Spinal cord (tissue), 10 donors: ENCODE results near the gene TEAD2. TPM values are rescaled to one million over a fixed set of nuclear protein-coding genes. Genes with fewer than 3 reads are reported as not detected.
A peak's percentile ranks its signal among the peaks of the same experiment; 100 is the strongest.

Source experiments
- DNase-seq, 6 donors: peaks; one replicate each; pipeline versions ENCODE4 v3.0.0 to v3.0.0-alpha.2; 2013 to 2015; ENCODE audit warnings: low spot score in 6 of 6, low read depth in 4 of 6
- H3K27ac ChIP-seq: one replicate; pipeline ENCODE4 v1.5.1; 2013; ENCODE audit warnings: low read depth, low read length, control low read depth
- H3K27me3 ChIP-seq: one replicate; pipeline ENCODE4 v1.6.1; 2013; ENCODE audit warnings: low read length; ENCODE audit not compliant: control insufficient read depth, insufficient read depth
- H3K36me3 ChIP-seq: one replicate; pipeline ENCODE4 v1.6.1; 2013; ENCODE audit warnings: low read length; ENCODE audit not compliant: control insufficient read depth, insufficient read depth
- H3K4me1 ChIP-seq: one replicate; pipeline ENCODE4 v1.6.1; 2013; ENCODE audit warnings: low read length; ENCODE audit not compliant: control insufficient read depth, insufficient read depth
- H3K4me3 ChIP-seq: one replicate; pipeline ENCODE4 v1.5.1; 2013; ENCODE audit warnings: low read depth, low read length, control low read depth
- H3K9me3 ChIP-seq: one replicate; pipeline ENCODE4 v1.6.1; 2013; ENCODE audit warnings: low read length; ENCODE audit not compliant: control insufficient read depth, insufficient read depth
- WGBS: methylation state at CpG from one replicate; pipeline ENCODE4 v1.1.5; 2013; ENCODE audit warnings: missing lambda C conversion rate; ENCODE audit not compliant: insufficient coverage; 5-methylcytosine and 5-hydroxymethylcytosine counted together
- long read RNA-seq, 4 donors: transcript quantifications; one replicate each; lab custom pipeline, GENCODE V29; 2026
- polyA plus RNA-seq, 2 donors: library from polyadenylated mRNA; unstranded; fragments of 120-200 nt; gene quantifications; one replicate each; pipeline ENCODE4 v1.2.1, GENCODE V29; 2013; ENCODE audit not compliant: insufficient read length in 2 of 2
- total RNA-seq, 2 donors: library from RNA; depleted of rRNA in 1 of 2; stranded (reverse); fragments of 120-200 nt in 1 of 2; fragments of >200 nt in 1 of 2; gene quantifications; one replicate each; pipeline versions ENCODE4 v1.2.3 to v1.2.4, GENCODE V29; 2013 to 2014
- donor health status: healthy.

The TEAD2 gene
- 10 to 100 TPM; 10.6 to 35.6 TPM for total RNA-seq
- 10 to 100 TPM; 33.2 to 33.3 TPM for polyA plus RNA-seq
- long read RNA-seq, donor 1, partial matches to known transcripts: 0 of 2 reads
- long read RNA-seq, donor 1, other reads (novel, unspliced or antisense): 0 of 2 reads
- long read RNA-seq, donor 2, partial matches to known transcripts: 0 of 1 reads
- long read RNA-seq, donor 2, other reads (novel, unspliced or antisense): 0 of 1 reads
- long read RNA-seq, donor 3, partial matches to known transcripts: 0 of 1 reads
- long read RNA-seq, donor 3, other reads (novel, unspliced or antisense): 0 of 1 reads
- long read RNA-seq, donor 4, transcript TEAD2-202 (11 exons, 2,440 nt): major isoform, 5 of 71 reads
- long read RNA-seq, donor 4, partial matches to known transcripts: 61 of 71 reads
- long read RNA-seq, donor 4, other reads (novel, unspliced or antisense): 0 of 71 reads

DNA sequence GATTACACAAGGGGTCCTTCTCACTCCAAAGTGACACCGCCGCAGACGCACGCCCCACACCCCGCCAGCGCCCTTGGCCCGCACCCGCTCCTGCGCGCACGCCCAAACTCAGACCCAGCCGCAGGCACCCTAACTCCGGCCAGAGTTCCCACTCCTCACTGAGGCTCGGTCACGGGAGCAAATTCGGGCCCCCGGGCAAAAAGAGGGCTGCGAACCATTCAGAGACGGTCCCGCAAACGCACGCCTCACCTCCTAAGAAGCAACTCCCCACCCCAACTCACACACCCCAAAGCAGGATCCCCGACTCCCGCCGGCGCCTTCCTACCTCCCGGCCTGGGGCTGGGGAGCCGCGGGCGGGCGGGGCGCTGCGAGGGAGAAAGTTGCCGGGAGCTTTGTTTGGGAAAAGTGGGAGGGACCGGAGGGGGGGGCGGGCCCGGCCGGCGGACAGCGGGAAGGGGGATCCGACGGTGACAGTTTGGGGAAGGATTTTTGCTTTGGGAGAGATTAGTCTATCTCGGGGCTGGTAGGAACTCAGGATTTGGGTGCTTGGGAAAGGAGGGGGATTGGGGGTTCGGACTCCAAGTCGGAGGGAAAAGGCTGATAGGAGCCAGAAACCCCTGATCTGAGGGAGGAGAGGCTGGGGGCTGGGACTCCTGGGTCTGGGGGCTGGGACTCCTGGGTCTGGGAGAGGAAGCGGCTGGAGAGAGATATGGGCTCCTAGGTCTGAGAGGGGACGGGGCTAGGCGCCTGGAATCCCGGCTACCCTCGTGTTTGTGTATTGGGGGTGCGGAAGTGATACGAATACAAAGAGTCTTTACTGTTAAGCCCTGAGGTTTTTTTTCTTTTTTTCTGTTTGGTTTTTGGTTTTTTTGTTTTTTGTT lies at the start of gene TEAD2:
Gene TEAD2, minus strand, starts transcription at position 369 of the 881 bp plus-strand sequence. CDS start 2,341 bp downstream, outside the sequence.
- Histone ChIP-seq H3K4me3 (peak within 1 kb of the TSS; percentile 91), H3K4me1 (peaks cover 33% of the 10 kb centered on the region), H3K27ac (peak within 1 kb of the TSS; percentile 97), H3K27me3 (peaks cover 31% of the 10 kb centered on the region), H3K36me3 (peaks cover 20% of the 10 kb centered on the region), H3K9me3 (no peaks in the 10 kb centered on the region)
- under 1% methylated on average over 44 of the region's 52 CpGs for WGBS
- DNase-seq: peak in 3 of 6 donors; percentile 28 to 84 (median 58)

DNA sequence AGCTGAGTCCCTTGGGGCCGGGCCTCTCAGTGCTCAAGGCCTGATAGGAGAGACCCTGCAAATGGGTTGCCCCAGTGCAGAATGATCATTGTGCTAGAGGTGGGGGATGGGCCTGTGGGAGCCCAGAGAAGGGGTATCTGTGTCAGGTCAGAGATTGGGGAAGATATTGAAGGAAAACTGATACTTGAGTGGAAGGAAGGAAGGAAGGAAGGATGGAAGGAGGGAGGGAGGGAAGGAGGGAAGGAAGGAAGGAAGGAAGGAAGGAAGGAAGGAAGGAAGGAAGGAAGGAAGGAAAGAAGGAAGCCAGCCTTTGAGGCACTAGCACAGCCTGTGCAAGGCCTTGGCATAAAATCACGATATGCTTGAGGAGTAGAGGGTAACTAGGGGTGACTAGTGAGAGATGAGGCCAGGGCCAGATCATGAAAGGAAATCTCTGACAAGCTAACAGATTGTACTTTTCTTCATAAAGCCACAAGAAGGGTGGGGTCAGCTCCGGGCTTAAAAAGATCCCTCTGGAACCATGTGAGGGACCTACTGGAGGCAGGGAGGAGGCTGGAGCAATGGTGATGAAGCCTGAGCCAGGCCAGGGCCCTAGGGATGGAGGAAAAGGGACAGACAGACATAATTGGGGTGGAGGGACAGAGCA lies 49.6 kb upstream of the TEAD2 start:
- H3K36me3 ChIP-seq: no peaks in the 10 kb centered on the region
- no peak for DNase-seq
- 80% methylated on average over 3 of the region's 3 CpGs for WGBS
- peaks cover 8% of the 10 kb centered on the region for H3K4me1 ChIP-seq
- H3K27ac ChIP-seq: no peak overlapping the region
- no peak overlapping the region for H3K4me3 ChIP-seq
- peaks cover 4% of the 10 kb centered on the region for H3K27me3 ChIP-seq
- no peaks in the 10 kb centered on the region for H3K9me3 ChIP-seq

DNA sequence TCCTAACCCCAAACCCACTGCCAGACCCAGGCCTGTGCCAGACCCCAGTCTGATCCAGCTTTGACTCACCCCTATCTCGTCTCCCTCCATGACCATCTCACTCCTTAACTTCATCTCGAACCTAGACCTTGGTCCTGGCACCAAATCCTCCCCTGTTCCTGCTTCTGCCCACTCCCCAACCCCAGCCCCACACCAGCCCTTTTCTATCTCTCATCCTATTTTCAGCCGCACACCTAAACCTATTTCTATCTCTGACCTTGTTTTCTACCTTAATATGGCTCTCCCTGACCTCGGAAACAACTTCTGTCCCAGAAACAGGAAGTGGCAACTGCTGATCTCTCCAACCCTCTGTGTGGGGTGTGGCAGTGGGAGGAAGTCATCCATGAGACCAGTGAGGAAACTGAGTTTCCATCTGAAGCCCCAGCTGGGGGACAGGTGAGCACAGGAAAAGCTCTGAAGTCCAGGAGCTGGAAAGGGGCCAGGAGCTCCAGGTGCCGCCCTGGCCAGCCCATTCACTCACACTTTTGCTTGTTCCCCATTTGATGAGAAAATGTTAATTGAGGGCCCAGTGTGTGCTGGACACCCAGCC lies 47.3 kb upstream of the TEAD2 start:
- peaks cover 8% of the 10 kb centered on the region for H3K4me1 ChIP-seq
- no peak for DNase-seq
- H3K36me3 ChIP-seq: no peaks in the 10 kb centered on the region
- no peak overlapping the region for H3K4me3 ChIP-seq
- 89% methylated on average over 3 of the region's 5 CpGs for WGBS
- no peak overlapping the region for H3K27ac ChIP-seq
- H3K27me3 ChIP-seq: no peaks in the 10 kb centered on the region
- no peaks in the 10 kb centered on the region for H3K9me3 ChIP-seq

DNA sequence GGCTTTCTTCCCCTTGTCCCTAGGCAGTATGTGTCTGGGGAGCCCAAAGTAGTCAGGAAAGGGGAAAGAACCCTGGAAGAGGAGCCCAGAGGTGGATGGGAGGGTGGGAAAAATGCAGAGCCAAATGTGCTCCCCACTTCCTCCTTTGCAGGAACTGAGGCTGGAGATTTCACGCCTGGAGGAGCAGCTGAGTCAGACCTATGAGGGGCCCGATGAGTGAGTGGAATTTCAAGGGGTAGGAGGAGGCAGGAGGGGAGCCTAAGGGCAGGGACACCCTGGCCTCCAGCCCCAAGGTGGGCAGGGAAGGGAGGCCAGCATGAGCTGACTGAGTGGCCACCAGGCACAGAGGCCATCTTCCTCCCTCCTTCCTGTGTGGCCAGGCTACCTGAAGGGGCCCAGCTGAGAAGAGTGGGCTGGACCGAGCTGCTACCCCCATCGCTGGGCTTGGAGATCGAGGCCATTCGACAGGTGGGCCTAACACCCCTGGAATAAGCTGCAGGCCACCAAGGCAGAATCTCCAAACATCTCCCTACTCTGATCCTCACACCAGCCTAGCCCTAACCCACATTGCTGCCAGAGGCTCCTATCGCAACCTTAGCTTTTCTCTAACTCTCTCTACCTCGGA lies 46.7 kb upstream of the TEAD2 start:
- no peaks in the 10 kb centered on the region for H3K9me3 ChIP-seq
- WGBS: 80% methylated on average over 7 of the region's 8 CpGs
- peaks cover 8% of the 10 kb centered on the region for H3K4me1 ChIP-seq
- H3K27me3 ChIP-seq: no peaks in the 10 kb centered on the region
- H3K4me3 ChIP-seq: no peak overlapping the region
- no peak overlapping the region for H3K27ac ChIP-seq
- DNase-seq: no peak
- no peaks in the 10 kb centered on the region for H3K36me3 ChIP-seq

DNA sequence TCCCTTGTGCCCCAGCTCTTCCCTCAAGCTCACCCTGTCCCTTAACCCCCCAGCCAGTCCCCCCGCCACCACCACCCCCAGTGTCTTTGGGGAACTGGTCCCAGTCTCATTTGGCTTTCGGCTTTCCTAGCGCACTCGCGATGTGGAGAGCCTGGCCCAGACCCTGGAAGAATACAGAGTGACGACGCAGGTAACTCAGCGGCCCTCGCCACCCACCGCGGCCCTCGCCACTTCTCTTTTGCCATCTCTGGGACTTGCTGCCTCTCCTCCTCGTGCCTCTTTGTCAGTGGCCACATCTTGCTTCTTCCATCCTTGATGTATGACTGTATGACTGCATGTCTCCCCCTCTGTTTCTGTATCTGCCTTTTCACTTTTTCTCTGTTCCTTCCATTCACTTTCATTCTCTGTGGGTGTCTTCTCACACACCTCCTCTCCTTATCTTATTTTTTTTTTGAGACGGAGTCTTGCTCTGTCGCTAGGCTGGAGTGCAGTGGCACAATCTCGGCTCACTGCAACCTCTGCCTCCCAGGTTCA lies 45.3 kb upstream of the TEAD2 start:
- 92% methylated on average over 16 of the region's 16 CpGs for WGBS
- H3K4me1 ChIP-seq: no peaks in the 10 kb centered on the region
- H3K27me3 ChIP-seq: no peaks in the 10 kb centered on the region
- no peak overlapping the region for H3K27ac ChIP-seq
- H3K4me3 ChIP-seq: no peak overlapping the region
- H3K9me3 ChIP-seq: no peaks in the 10 kb centered on the region
- no peak for DNase-seq
- no peaks in the 10 kb centered on the region for H3K36me3 ChIP-seq

DNA sequence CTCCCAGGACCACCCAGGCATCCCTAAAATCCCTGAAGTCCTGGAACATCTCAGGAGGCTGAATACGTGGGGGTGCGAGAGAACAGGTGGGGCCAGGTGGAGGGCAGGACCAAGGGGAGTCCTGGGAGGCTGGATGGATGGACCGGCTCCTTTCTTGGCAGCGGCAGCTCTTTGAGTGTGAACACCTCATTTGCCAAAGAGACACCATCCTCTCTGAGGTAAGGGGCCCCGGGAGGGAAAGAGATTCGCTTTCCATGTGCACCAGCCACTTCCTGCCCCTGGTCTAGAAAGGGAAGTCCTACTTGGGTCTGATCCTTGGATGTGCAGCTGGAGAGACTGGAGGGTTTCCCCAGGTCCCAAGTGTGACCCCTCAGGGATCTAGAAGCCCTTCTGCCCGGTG lies 44.9 kb upstream of the TEAD2 start:
- no peak for DNase-seq
- no peaks in the 10 kb centered on the region for H3K4me1 ChIP-seq
- no peaks in the 10 kb centered on the region for H3K9me3 ChIP-seq
- H3K4me3 ChIP-seq: no peak overlapping the region
- H3K36me3 ChIP-seq: no peaks in the 10 kb centered on the region
- H3K27ac ChIP-seq: no peak overlapping the region
- WGBS: 76% methylated on average over 7 of the region's 7 CpGs
- H3K27me3 ChIP-seq: no peaks in the 10 kb centered on the region

DNA sequence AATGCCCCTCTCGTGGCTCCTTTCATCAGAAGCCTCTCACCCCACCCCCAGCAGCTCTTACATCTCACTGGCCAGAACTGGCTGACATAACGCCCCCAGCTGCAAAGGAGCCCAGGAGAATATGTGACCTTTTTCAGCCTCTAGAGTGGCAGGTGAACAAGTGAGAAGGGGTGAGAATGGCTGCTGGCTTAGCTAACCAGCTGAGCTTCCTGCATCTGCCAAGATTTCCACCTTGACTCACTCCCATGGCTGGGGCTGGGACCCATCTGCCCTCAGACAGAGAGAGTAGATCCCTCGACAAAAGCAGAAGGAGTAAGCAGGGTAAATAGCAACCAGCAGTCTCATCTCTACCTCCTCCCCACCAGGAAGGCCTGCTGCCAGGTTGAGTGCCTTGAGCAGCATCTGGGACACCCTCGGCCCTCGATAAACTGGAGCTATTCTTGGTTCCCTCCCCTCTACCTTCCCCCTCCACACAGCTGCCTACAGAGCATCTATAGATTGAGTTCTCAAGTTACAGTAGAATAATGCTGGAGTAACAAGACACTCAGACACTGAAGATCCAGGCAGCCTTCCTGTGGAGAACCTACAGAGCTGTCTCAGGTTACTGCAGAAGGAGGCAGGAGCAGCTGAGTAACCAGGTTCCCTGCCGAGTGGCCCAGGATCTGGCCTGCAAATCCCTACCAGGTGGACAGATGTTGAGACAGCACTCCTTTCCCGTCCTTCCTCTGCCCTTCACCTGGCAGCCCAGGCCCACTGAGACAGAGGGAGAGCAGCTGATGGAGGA lies 41.4 kb upstream of the TEAD2 start:
- 27% methylated on average over 2 of the region's 7 CpGs for WGBS
- Histone ChIP-seq H3K36me3 (no peaks in the 10 kb centered on the region), H3K27me3 (no peaks in the 10 kb centered on the region), H3K27ac (no peak overlapping the region), H3K9me3 (no peaks in the 10 kb centered on the region), H3K4me1 (no peaks in the 10 kb centered on the region), H3K4me3 (no peak overlapping the region)
- no peak for DNase-seq

DNA sequence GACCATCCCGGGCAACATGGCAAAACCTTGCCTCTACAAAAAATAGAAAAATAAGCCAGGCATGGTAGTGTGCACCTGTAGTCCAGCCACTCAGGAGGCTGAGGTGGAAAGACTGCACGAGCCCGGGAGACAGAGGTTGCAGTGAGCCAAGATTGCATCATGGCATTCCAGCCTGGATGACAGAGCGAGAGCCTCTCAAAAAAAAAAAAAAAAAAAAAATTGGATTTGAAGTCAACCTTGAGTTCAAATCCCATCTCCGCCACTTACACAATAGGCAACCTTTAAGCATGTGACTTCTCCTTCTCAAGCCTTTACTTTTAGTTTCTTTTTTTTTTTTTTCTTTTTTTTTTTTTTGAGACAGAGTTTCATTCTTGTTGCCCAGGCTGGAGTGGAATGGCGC lies 37.8 kb upstream of the TEAD2 start:
- Histone ChIP-seq H3K27me3 (no peaks in the 10 kb centered on the region), H3K4me3 (no peak overlapping the region), H3K27ac (no peak overlapping the region), H3K9me3 (no peaks in the 10 kb centered on the region), H3K4me1 (no peaks in the 10 kb centered on the region), H3K36me3 (no peaks in the 10 kb centered on the region)
- no peak for DNase-seq
- 100% methylated on average over 2 of the region's 6 CpGs for WGBS
